ENCODE data around the gene CDK4.
A peak's percentile ranks its signal among the peaks of the same experiment; 100 is the strongest.

The CDK4 gene

GRCh38 chr12:57726884-57727757 is 25.0 kb downstream of the CDK4 start:
- Histone ChIP-seq H3K27me3 (ENCODE audit: insufficient read depth, poor library complexity, severe bottlenecking) (no peaks in the 10 kb centered on the region), H3K27ac (replicated peaks) (no peak overlapping the region), H3K4me3 (replicated peaks; ENCODE audit: insufficient read depth, low read length) (no peak overlapping the region)
- DNase-seq (ENCODE audit: low read depth in 1 of 2, low spot score in 1 of 2), result no peak
- TF ChIP-seq REST (IDR thresholded peaks at IDR 0.05; ENCODE audit: insufficient replicate concordance, low read depth) (peak; percentile 65), GABPA (IDR thresholded peaks at IDR 0.05; ENCODE audit: low read depth) (no peak)

- no peak overlapping the region for H3K27ac ChIP-seq (replicated peaks)
- H3K27me3 ChIP-seq (ENCODE audit: insufficient read depth, poor library complexity, severe bottlenecking), result no peaks in the 10 kb centered on the region
- no peak for DNase-seq (ENCODE audit: low read depth in 1 of 2, low spot score in 1 of 2)
- no peak for TF ChIP-seq POLR2AphosphoS5 (IDR thresholded peaks at IDR 0.05; ENCODE audit: low read depth)
- no peak for TF ChIP-seq SPI1 (IDR thresholded peaks at IDR 0.05; ENCODE audit: borderline replicate concordance, low read depth)
- TF ChIP-seq REST (IDR thresholded peaks at IDR 0.05; ENCODE audit: insufficient replicate concordance, low read depth), result no peak
- TF ChIP-seq GABPA (IDR thresholded peaks at IDR 0.05; ENCODE audit: low read depth), result no peak
- TF ChIP-seq CTCF (IDR thresholded peaks at IDR 0.05; ENCODE audit: insufficient read depth, low read length), result no peak
- H3K4me3 ChIP-seq (replicated peaks; ENCODE audit: insufficient read depth, low read length), result no peak overlapping the region
These were observed 25.8 kb downstream of the CDK4 start for GRCh38 chr12:57726151-57726883.

GRCh38 chr12:57725851-57726150 is 26.3 kb downstream of the CDK4 start:
- Histone ChIP-seq H3K27me3 (ENCODE audit: insufficient read depth, poor library complexity, severe bottlenecking) (no peaks in the 10 kb centered on the region), H3K4me3 (replicated peaks; ENCODE audit: insufficient read depth, low read length) (no peak overlapping the region), H3K27ac (replicated peaks) (no peak overlapping the region)
- TF ChIP-seq POLR2AphosphoS5 (IDR thresholded peaks at IDR 0.05; ENCODE audit: low read depth), result no peak
- no peak for TF ChIP-seq GABPA (IDR thresholded peaks at IDR 0.05; ENCODE audit: low read depth)
- TF ChIP-seq SPI1 (IDR thresholded peaks at IDR 0.05; ENCODE audit: borderline replicate concordance, low read depth), result no peak
- TF ChIP-seq CTCF (IDR thresholded peaks at IDR 0.05; ENCODE audit: insufficient read depth, low read length), result no peak
- no peak for TF ChIP-seq REST (IDR thresholded peaks at IDR 0.05; ENCODE audit: insufficient replicate concordance, low read depth)
- no peak for DNase-seq (ENCODE audit: low read depth in 1 of 2, low spot score in 1 of 2)

Data from HL-60 (cell line).